ENCODE results near the gene LMAN1. TPM values are rescaled to one million over a fixed set of nuclear protein-coding genes. Genes with fewer than 3 reads are reported as not detected.

Gene LMAN1
- polyA plus RNA-seq, 1 donor from 2014 or later = 49.8 TPM

- Histone ChIP-seq H3K27me3 (ENCODE audit: insufficient read depth, low read depth, low read length) (peaks cover 59% of the 10 kb centered on the region), H3K36me3 (ENCODE audit: insufficient read depth, low read length) (no peaks in the 10 kb centered on the region), H2AFZ (ENCODE audit: low read depth, low read length) (no peak overlapping the region), H3K79me2 (replicated peaks; ENCODE audit: insufficient read depth, low read length) (no peaks in the 10 kb centered on the region), H3K9me3 (ENCODE audit: low read length) (no peaks in the 10 kb centered on the region), H3K4me3 (ENCODE audit: low read length) (peak overlapping the region; percentile 60), H4K20me1 (ENCODE audit: insufficient read depth) (no peaks in the 10 kb centered on the region), H3K4me2 (ENCODE audit: low read length) (no peak overlapping the region), H3F3A (ENCODE audit: insufficient read depth, low read length, poor library complexity, severe bottlenecking) (no peaks in the 10 kb centered on the region), H3K9ac (ENCODE audit: low read length) (peak overlapping the region; percentile 24), H3K27ac (ENCODE audit: low read length) (no peak overlapping the region), H3K9me2 (ENCODE audit: insufficient read depth, low read length) (no peaks in the 10 kb centered on the region)
- TF ChIP-seq TAF1 (IDR thresholded peaks at IDR 0.05; ENCODE audit: low read depth) (no peak), RAD21 (conservative IDR thresholded peaks at IDR 0.05) (no peak), EZH2 (IDR thresholded peaks at IDR 0.05; ENCODE audit: borderline replicate concordance, insufficient read depth, low read length, poor library complexity, severe bottlenecking) (no peak), SMC3 (conservative IDR thresholded peaks at IDR 0.05; ENCODE audit: poor library complexity) (no peak), MXI1 (conservative IDR thresholded peaks at IDR 0.05; ENCODE audit: poor library complexity, severe bottlenecking) (no peak), EP300 (conservative IDR thresholded peaks at IDR 0.05; ENCODE audit: poor library complexity, severe bottlenecking) (no peak), POLR2AphosphoS5 (IDR thresholded peaks at IDR 0.05) (no peak)
- TF ChIP-seq, protein P1, sequence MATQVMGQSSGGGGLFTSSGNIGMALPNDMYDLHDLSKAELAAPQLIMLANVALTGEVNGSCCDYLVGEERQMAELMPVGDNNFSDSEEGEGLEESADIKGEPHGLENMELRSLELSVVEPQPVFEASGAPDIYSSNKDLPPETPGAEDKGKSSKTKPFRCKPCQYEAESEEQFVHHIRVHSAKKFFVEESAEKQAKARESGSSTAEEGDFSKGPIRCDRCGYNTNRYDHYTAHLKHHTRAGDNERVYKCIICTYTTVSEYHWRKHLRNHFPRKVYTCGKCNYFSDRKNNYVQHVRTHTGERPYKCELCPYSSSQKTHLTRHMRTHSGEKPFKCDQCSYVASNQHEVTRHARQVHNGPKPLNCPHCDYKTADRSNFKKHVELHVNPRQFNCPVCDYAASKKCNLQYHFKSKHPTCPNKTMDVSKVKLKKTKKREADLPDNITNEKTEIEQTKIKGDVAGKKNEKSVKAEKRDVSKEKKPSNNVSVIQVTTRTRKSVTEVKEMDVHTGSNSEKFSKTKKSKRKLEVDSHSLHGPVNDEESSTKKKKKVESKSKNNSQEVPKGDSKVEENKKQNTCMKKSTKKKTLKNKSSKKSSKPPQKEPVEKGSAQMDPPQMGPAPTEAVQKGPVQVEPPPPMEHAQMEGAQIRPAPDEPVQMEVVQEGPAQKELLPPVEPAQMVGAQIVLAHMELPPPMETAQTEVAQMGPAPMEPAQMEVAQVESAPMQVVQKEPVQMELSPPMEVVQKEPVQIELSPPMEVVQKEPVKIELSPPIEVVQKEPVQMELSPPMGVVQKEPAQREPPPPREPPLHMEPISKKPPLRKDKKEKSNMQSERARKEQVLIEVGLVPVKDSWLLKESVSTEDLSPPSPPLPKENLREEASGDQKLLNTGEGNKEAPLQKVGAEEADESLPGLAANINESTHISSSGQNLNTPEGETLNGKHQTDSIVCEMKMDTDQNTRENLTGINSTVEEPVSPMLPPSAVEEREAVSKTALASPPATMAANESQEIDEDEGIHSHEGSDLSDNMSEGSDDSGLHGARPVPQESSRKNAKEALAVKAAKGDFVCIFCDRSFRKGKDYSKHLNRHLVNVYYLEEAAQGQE (IDR thresholded peaks at IDR 0.05; ENCODE audit: borderline replicate concordance) = no peak
- TF ChIP-seq, protein P2, sequence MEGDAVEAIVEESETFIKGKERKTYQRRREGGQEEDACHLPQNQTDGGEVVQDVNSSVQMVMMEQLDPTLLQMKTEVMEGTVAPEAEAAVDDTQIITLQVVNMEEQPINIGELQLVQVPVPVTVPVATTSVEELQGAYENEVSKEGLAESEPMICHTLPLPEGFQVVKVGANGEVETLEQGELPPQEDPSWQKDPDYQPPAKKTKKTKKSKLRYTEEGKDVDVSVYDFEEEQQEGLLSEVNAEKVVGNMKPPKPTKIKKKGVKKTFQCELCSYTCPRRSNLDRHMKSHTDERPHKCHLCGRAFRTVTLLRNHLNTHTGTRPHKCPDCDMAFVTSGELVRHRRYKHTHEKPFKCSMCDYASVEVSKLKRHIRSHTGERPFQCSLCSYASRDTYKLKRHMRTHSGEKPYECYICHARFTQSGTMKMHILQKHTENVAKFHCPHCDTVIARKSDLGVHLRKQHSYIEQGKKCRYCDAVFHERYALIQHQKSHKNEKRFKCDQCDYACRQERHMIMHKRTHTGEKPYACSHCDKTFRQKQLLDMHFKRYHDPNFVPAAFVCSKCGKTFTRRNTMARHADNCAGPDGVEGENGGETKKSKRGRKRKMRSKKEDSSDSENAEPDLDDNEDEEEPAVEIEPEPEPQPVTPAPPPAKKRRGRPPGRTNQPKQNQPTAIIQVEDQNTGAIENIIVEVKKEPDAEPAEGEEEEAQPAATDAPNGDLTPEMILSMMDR (IDR thresholded peaks at IDR 0.05; ENCODE audit: poor library complexity, severe bottlenecking) = no peak
Observed at GRCh38 chr18:59308938-59309260, 50.2 kb downstream of the LMAN1 start.

- H3K9me2 ChIP-seq (ENCODE audit: insufficient read depth, low read length) = no peaks in the 10 kb centered on the region
- H4K20me1 ChIP-seq (ENCODE audit: insufficient read depth) = no peaks in the 10 kb centered on the region
- no peak overlapping the region for H2AFZ ChIP-seq (ENCODE audit: low read depth, low read length)
- H3K4me3 ChIP-seq (ENCODE audit: low read length) = peak overlapping the region; percentile 60
- no peaks in the 10 kb centered on the region for H3F3A ChIP-seq (ENCODE audit: insufficient read depth, low read length, poor library complexity, severe bottlenecking)
- H3K79me2 ChIP-seq (replicated peaks; ENCODE audit: insufficient read depth, low read length) = no peaks in the 10 kb centered on the region
- no peak overlapping the region for H3K27ac ChIP-seq (ENCODE audit: low read length)
- peaks cover 59% of the 10 kb centered on the region for H3K27me3 ChIP-seq (ENCODE audit: insufficient read depth, low read depth, low read length)
- no peak overlapping the region for H3K4me2 ChIP-seq (ENCODE audit: low read length)
- TF ChIP-seq RAD21 (conservative IDR thresholded peaks at IDR 0.05) (peak; percentile 66), TAF1 (IDR thresholded peaks at IDR 0.05; ENCODE audit: low read depth) (no peak), SMC3 (conservative IDR thresholded peaks at IDR 0.05; ENCODE audit: poor library complexity) (peak; percentile 76), EZH2 (IDR thresholded peaks at IDR 0.05; ENCODE audit: borderline replicate concordance, insufficient read depth, low read length, poor library complexity, severe bottlenecking) (no peak)
- TF ChIP-seq, protein P1 (IDR thresholded peaks at IDR 0.05; ENCODE audit: borderline replicate concordance) = no peak
- TF ChIP-seq, protein P2 (IDR thresholded peaks at IDR 0.05; ENCODE audit: poor library complexity, severe bottlenecking) = peak; percentile 75
- no peaks in the 10 kb centered on the region for H3K9me3 ChIP-seq (ENCODE audit: low read length)
- H3K9ac ChIP-seq (ENCODE audit: low read length) = peak overlapping the region; percentile 24
- no peaks in the 10 kb centered on the region for H3K36me3 ChIP-seq (ENCODE audit: insufficient read depth, low read length)
Observed at GRCh38 chr18:59308248-59308937, 50.7 kb downstream of the LMAN1 start.
